SW 1271 (cell line): ENCODE results near the gene FBXO10.
"Not testable (repeated sequence)": the region's sequence is repeated elsewhere in the genome, so short reads cannot be mapped to it uniquely, and the experiment has no call there.

Source experiments
- DNase-seq, 2 experiments: peaks; one replicate each; lab custom pipeline; 2025; lab: John Stamatoyannopoulos, UW

Gene FBXO10

GRCh38 chr9:37477443-37477842 lies 98.7 kb downstream of the FBXO10 start:
- not testable (repeated sequence) for DNase-seq

- DNase-seq: no peak
These were observed 99.2 kb downstream of the FBXO10 start for GRCh38 chr9:37476930-37477329.

GRCh38 chr9:37474438-37474837 lies 101.7 kb downstream of the FBXO10 start:
- no peak for DNase-seq

- DNase-seq: not testable (repeated sequence)
These were observed 102.2 kb downstream of the FBXO10 start for GRCh38 chr9:37473982-37474381.

- DNase-seq: peak; percentile 85 to 96
These were observed 104.1 kb downstream of the FBXO10 start for GRCh38 chr9:37471942-37472684.

GRCh38 chr9:37468620-37469019 lies 107.6 kb downstream of the FBXO10 start:
- no peak for DNase-seq

- not testable (repeated sequence) for DNase-seq
These were observed 108.7 kb downstream of the FBXO10 start for GRCh38 chr9:37467530-37467929.

GRCh38 chr9:37466037-37466709 lies 110.0 kb downstream of the FBXO10 start:
- DNase-seq: no peak

- DNase-seq: peak; percentile 93 to 99
These were observed 110.7 kb downstream of the FBXO10 start, which contains the start of gene ZBTB5 for GRCh38 chr9:37465249-37466036. TSS of gene ZBTB5 (minus strand) at chr9:37465450. CDS start at chr9:37442551, 22,899 bp downstream.

GRCh38 chr9:37464426-37465248 lies 111.5 kb downstream of the FBXO10 start:
- DNase-seq: peak; percentile 47 to 69

GRCh38 chr9:37464006-37464405 lies 112.2 kb downstream of the FBXO10 start:
- DNase-seq: no peak
